ENCODE data around the gene LGALSL.

Gene LGALSL

GRCh38 chr2:64462940-64463700 lies 9.2 kb downstream of the LGALSL start:
- Histone ChIP-seq H4K20me1 (ENCODE audit: insufficient read depth, low read length, poor library complexity, severe bottlenecking) (no peaks in the 10 kb centered on the region), H3K9ac (ENCODE audit: low read depth, low read length, poor library complexity, severe bottlenecking) (no peak overlapping the region), H3F3A (ENCODE audit: low read depth) (no peaks in the 10 kb centered on the region), H3K4me1 (ENCODE audit: insufficient read depth, low read length, poor library complexity, severe bottlenecking) (no peaks in the 10 kb centered on the region), H3K79me2 (ENCODE audit: insufficient read depth, low read length) (no peaks in the 10 kb centered on the region), H2AFZ (ENCODE audit: low read length) (no peak overlapping the region), H3K36me3 (ENCODE audit: insufficient read depth, low read length) (no peaks in the 10 kb centered on the region), H3K27me3 (ENCODE audit: insufficient read depth, low read length, poor library complexity, severe bottlenecking) (no peaks in the 10 kb centered on the region), H3K4me2 (ENCODE audit: low read depth, low read length, poor library complexity, severe bottlenecking) (no peak overlapping the region), H3K9me3 (ENCODE audit: insufficient read depth, low read depth, low read length) (no peaks in the 10 kb centered on the region), H3K4me3 (ENCODE audit: low read length, poor library complexity, severe bottlenecking) (no peak overlapping the region), H3K9me2 (replicated peaks; ENCODE audit: low read depth, low read length) (no peaks in the 10 kb centered on the region)
- TF ChIP-seq EZH2phosphoT487 (IDR thresholded peaks at IDR 0.05; ENCODE audit: borderline replicate concordance) (no peak), CTCF (conservative IDR thresholded peaks at IDR 0.05; ENCODE audit: low read length) (no peak)

GRCh38 chr2:64463781-64464180 lies 9.8 kb downstream of the LGALSL start:
- H3K4me2 ChIP-seq (ENCODE audit: low read depth, low read length, poor library complexity, severe bottlenecking): no peak overlapping the region

GRCh38 chr2:64466478-64467085 lies 12.6 kb downstream of the LGALSL start:
- no peaks in the 10 kb centered on the region for H3K36me3 ChIP-seq (ENCODE audit: insufficient read depth, low read length)
- no peak overlapping the region for H3K4me3 ChIP-seq (ENCODE audit: low read length, poor library complexity, severe bottlenecking)
- H3K4me1 ChIP-seq (ENCODE audit: insufficient read depth, low read length, poor library complexity, severe bottlenecking): no peaks in the 10 kb centered on the region
- H3K4me2 ChIP-seq (ENCODE audit: low read depth, low read length, poor library complexity, severe bottlenecking): no peak overlapping the region
- H3K27me3 ChIP-seq (ENCODE audit: insufficient read depth, low read length, poor library complexity, severe bottlenecking): peaks cover 4% of the 10 kb centered on the region
- no peak overlapping the region for H2AFZ ChIP-seq (ENCODE audit: low read length)
- no peaks in the 10 kb centered on the region for H3K9me2 ChIP-seq (replicated peaks; ENCODE audit: low read depth, low read length)
- TF ChIP-seq EZH2phosphoT487 (IDR thresholded peaks at IDR 0.05; ENCODE audit: borderline replicate concordance) (no peak), CTCF (conservative IDR thresholded peaks at IDR 0.05; ENCODE audit: low read length) (no peak)
- H4K20me1 ChIP-seq (ENCODE audit: insufficient read depth, low read length, poor library complexity, severe bottlenecking): no peaks in the 10 kb centered on the region
- no peaks in the 10 kb centered on the region for H3K79me2 ChIP-seq (ENCODE audit: insufficient read depth, low read length)
- no peak overlapping the region for H3K9ac ChIP-seq (ENCODE audit: low read depth, low read length, poor library complexity, severe bottlenecking)
- no peaks in the 10 kb centered on the region for H3K9me3 ChIP-seq (ENCODE audit: insufficient read depth, low read depth, low read length)
- no peaks in the 10 kb centered on the region for H3F3A ChIP-seq (ENCODE audit: low read depth)

More at GRCh38 chr2:64463781-64464180, 9.8 kb downstream of the LGALSL start:
- Histone ChIP-seq H3K27me3 (ENCODE audit: insufficient read depth, low read length, poor library complexity, severe bottlenecking) (no peaks in the 10 kb centered on the region), H3K9me3 (ENCODE audit: insufficient read depth, low read depth, low read length) (no peaks in the 10 kb centered on the region), H3K4me3 (ENCODE audit: low read length, poor library complexity, severe bottlenecking) (no peak overlapping the region), H3K79me2 (ENCODE audit: insufficient read depth, low read length) (no peaks in the 10 kb centered on the region), H3K36me3 (ENCODE audit: insufficient read depth, low read length) (no peaks in the 10 kb centered on the region), H3K9me2 (replicated peaks; ENCODE audit: low read depth, low read length) (no peaks in the 10 kb centered on the region), H2AFZ (ENCODE audit: low read length) (no peak overlapping the region), H3K9ac (ENCODE audit: low read depth, low read length, poor library complexity, severe bottlenecking) (no peak overlapping the region), H3F3A (ENCODE audit: low read depth) (no peaks in the 10 kb centered on the region), H3K4me1 (ENCODE audit: insufficient read depth, low read length, poor library complexity, severe bottlenecking) (no peaks in the 10 kb centered on the region), H4K20me1 (ENCODE audit: insufficient read depth, low read length, poor library complexity, severe bottlenecking) (no peaks in the 10 kb centered on the region)
- TF ChIP-seq CTCF (conservative IDR thresholded peaks at IDR 0.05; ENCODE audit: low read length) (no peak), EZH2phosphoT487 (IDR thresholded peaks at IDR 0.05; ENCODE audit: borderline replicate concordance) (no peak)

Measured in Loucy (cell line).